ENCODE results near the gene SEM1. TPM values are rescaled to one million over a fixed set of nuclear protein-coding genes. Genes with fewer than 3 reads are reported as not detected.

The SEM1 gene
- total RNA-seq, 4 donors from 2014 or later = 3.3 to 39.2 (median 27.8) TPM

- H3K27ac ChIP-seq = no peak overlapping the region
- no peaks in the 10 kb centered on the region for H3K36me3 ChIP-seq
- no peaks in the 10 kb centered on the region for H3K27me3 ChIP-seq
- H3K9me3 ChIP-seq = no peaks in the 10 kb centered on the region
- intact Hi-C loops (cut with DNase I; ENCODE audit: low total_unique reads) = no loop called here
- DNase-seq = no peak
- H3K4me3 ChIP-seq = no peak overlapping the region
- H3K4me1 ChIP-seq = no peaks in the 10 kb centered on the region
- TF ChIP-seq CTCF (IDR thresholded peaks at IDR 0.05) (no peak), POLR2A (IDR thresholded peaks at IDR 0.05) (no peak)
Measured at GRCh38 chr7:96718107-96719003, 8.7 kb upstream of the SEM1 start.

GRCh38 chr7:96713037-96713436 lies 3.4 kb upstream of the SEM1 start:
- H3K4me1 ChIP-seq = peaks cover 0 to 6% of the 10 kb centered on the region in 2 donors
- intact Hi-C loops (cut with DNase I; ENCODE audit: low total_unique reads) = no loop called here
- H3K36me3 ChIP-seq = no peaks in the 10 kb centered on the region
- no peaks in the 10 kb centered on the region for H3K27me3 ChIP-seq
- H3K4me3 ChIP-seq = no peak overlapping the region
- DNase-seq = no peak
- H3K9me3 ChIP-seq = no peaks in the 10 kb centered on the region
- TF ChIP-seq POLR2A (IDR thresholded peaks at IDR 0.05) (no peak), CTCF (IDR thresholded peaks at IDR 0.05) (no peak)
- H3K27ac ChIP-seq = no peak overlapping the region

GRCh38 chr7:96710544-96710943 lies 898 bp upstream of the SEM1 start:
- Histone ChIP-seq H3K9me3 (no peaks in the 10 kb centered on the region), H3K4me1 (peaks cover 0 to 6% of the 10 kb centered on the region in 2 donors), H3K4me3 (no peak overlapping the region), H3K27ac (no peak overlapping the region), H3K36me3 (no peaks in the 10 kb centered on the region), H3K27me3 (no peaks in the 10 kb centered on the region)
- DNase-seq = no peak
- intact Hi-C loops (cut with DNase I; ENCODE audit: low total_unique reads) = no loop called here
- TF ChIP-seq CTCF (IDR thresholded peaks at IDR 0.05) (no peak), POLR2A (IDR thresholded peaks at IDR 0.05) (no peak)

- TF ChIP-seq POLR2A (IDR thresholded peaks at IDR 0.05) (no peak), CTCF (IDR thresholded peaks at IDR 0.05) (no peak)
- peaks cover 0 to 6% of the 10 kb centered on the region in 2 donors for H3K4me1 ChIP-seq
- peak overlapping the region; percentile 75 to 96 for H3K4me3 ChIP-seq
- no peak for DNase-seq
- H3K36me3 ChIP-seq = no peaks in the 10 kb centered on the region
- no peaks in the 10 kb centered on the region for H3K9me3 ChIP-seq
- H3K27me3 ChIP-seq = no peaks in the 10 kb centered on the region
- intact Hi-C loops (cut with DNase I; ENCODE audit: low total_unique reads) = no loop called here
- peak overlapping the region; percentile 88 to 89 for H3K27ac ChIP-seq
Measured at GRCh38 chr7:96708872-96709271, 774 bp downstream of the SEM1 start.

All from uterus (tissue), 4 donors.